GM21529 (cell line): ENCODE data around the gene SPC24.

ENCODE experiments used
- ATAC-seq: cut with Tn5 transposase; IDR thresholded peaks from one replicate; pipeline ENCODE4 v1.9.1; 2021; ENCODE audit not compliant: unreplicated experiment

SPC24 gene, protein sequence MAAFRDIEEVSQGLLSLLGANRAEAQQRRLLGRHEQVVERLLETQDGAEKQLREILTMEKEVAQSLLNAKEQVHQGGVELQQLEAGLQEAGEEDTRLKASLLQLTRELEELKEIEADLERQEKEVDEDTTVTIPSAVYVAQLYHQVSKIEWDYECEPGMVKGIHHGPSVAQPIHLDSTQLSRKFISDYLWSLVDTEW

DNA sequence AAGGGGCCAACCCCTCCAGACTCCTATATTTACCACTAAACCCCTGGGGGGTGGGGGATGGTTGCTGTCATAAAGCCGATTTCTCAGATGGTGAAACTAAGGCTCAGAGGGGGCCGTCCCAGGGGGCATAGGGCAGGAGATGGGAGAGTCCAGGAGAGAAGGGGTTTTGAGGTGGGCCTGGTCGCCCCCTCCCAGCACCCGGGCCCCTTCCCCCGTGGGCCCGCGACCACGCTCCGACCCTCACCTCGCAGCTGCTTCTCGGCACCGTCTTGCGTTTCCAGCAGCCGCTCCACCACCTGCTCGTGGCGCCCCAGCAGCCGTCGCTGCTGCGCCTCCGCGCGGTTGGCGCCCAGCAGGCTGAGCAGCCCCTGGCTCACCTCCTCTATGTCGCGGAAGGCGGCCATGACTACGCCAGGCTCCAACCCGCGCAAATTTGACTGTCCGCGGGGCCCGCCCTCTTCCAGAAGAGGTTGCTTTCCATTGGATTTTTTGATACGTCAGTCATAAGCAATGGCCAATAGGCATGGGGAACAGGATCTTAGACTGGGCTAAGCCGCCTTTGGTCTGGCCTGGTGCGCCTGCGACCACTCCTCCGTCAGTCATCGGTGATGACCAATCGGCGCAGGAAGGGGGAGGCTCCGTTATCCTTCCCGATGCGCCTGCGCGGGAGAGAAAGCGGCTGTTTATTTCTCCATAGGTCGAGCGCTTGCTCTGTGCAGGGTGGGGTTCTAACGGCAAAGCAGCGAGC lies at the start of gene SPC24:
Gene SPC24, minus strand, starts transcription at position 410 of the 748 bp plus-strand sequence. Its CDS starts 6 bp downstream, at position 404.
- ATAC-seq, result peak; percentile 96

DNA sequence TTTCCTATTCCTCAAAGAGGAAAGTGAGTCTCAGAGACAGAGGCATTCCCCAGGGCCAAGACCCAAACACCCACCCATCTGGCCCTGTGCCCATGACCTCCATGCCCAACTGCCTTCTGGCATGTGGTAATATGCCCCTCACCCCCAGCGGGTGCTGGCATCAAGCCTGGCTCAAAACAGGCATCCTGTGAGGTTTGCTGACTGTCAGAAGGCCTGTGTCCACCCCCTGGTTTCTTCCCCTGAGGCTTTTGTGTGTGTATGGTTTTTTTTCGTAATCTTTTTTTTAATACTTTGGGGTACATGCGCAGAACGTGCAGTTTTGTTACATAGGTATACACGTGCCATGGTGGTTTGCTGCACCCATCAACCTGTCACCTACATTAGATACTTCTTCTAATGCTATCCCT lies 49.4 kb upstream of the SPC24 start:
- no peak for ATAC-seq

DNA sequence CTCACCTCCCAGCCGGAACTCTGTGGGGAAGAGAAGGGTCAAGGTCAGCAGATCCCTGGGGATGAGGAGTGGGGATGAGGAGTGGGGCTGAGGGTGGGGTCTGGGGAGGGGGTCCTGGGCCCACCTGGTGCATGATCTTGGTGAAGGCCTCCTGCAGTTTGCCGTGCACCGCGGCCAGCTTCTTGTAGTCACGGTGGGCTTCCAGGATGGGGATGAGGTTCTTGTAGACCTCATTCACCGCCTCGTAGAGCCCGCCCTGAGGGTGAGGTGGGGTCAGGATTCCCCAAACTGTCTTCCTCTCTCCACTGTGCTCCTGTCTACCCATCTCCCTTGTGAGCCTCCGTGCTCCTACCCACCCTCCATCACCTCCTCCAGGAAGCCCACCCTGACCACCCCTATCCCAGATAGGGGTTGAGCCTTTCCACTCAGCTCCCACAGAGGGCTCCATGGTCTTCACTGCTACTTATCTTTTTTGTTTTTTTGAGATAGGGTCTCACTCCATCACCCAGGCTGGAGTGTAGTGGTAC lies 48.6 kb upstream of the SPC24 start:
- ATAC-seq, result no peak

DNA sequence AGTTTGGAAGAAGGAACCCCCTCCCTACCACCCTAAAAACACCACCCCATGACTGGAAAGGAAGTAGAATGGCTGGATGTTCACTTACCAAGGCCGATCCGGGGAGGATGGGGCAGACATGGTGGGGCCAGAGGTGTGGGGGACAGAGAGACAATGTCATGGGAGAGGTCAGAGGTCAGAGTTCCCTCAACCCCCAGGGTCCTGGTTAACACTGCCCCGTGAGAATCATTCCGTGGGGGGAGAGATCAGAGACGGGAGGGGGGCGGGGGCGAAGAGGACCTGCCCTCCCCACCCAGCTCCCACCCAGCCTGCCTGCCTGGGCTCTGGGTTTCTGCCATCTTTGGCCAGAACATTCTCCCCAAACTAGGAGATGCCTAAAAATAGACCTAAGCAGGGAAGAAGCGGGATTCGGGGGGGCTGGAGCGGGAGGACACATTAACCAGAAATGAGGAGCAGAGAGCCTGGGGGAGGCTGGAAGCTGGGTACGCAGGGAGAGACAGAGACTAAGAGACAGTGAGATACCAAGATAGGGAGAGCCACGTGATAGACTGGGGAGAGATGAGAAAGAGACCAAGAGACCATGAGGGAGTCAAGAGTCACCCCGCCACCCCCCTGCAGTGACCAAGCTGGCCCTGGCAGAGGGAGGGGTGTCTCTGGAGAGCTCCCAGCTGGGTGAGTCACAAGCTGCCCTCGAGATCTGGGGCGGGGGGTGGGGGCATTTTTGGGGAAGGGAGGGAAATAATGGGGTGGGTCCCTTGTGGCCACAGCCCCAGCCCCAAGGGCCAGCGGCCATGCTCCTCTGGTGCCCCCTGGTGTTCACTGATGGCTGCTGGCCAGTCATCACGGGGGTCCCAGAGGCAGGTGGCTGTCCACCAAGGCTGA lies 47.9 kb upstream of the SPC24 start:
- ATAC-seq, result no peak

DNA sequence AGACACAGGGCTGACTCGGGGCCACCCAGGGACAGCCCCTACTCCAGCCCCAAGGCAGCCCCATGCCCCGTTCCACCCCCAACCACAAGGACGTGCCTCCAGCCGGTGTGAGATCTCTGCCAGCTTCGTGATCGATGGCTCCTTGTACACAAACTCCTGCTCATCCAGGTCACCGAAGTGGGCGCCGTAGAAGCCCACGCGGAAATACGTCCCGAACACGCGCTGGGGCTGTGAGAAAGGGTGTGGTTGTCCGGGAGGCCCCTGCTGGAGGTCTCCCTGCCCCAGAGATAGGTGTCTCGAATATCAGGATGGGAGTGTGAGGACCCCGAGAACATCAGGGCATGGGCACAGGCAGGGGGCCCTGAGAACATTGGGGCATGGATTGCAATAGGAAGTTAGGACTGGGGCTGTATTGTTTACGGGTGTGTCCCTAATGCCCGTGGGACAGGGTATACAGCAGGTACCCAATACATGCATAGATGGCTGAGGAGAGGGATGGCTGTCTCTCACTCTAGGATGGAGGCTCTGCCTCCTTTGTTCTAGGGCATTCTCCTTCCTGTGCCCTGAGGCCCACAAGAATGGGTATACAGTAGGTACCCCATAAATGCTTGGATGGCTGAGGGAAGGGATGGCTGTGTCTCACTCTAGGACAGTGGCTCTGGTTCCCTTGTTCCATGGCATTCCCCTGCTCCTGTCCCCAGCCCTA lies 47.1 kb upstream of the SPC24 start:
- ATAC-seq, result no peak

DNA sequence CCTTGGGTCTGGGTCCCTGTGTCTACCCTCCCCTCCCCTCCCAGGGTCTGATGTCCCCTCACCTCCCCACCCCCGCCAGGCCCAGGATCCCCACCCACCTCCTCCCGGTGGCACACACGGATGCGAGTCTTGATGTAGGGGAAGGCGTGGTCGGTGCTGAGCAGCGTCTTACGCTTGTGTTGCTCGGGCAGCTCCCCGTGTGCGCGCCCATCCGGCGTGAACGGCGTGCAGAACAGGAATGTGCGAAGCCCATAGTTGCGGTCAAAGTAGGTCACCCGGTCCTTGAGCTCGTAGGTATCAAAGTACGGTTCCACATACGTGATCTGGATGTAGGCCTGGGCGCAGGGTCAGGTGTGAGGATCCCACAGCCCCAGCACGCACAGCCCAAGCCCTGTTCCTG lies 46.2 kb upstream of the SPC24 start:
- no peak for ATAC-seq

DNA sequence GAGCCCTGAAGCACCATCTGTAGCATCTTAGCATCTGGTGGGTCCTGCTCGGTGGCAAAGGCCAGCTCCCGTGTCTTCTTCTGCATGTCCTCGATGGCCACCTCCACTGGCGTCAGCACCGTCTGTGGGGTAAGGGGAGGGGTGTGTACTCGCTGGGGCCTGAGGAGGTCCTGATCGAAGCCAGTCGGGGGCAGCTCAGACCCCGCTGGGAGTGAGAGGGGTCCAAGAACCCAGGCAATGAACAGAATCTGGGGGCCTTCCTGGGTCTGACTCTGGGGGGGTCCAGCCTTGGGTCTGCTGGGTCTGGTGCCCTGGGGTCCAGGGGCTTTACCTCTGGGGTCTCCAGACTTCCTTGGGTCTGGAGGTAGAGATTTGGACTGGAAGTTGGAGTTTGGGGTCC lies 45.3 kb upstream of the SPC24 start:
- ATAC-seq, result no peak

DNA sequence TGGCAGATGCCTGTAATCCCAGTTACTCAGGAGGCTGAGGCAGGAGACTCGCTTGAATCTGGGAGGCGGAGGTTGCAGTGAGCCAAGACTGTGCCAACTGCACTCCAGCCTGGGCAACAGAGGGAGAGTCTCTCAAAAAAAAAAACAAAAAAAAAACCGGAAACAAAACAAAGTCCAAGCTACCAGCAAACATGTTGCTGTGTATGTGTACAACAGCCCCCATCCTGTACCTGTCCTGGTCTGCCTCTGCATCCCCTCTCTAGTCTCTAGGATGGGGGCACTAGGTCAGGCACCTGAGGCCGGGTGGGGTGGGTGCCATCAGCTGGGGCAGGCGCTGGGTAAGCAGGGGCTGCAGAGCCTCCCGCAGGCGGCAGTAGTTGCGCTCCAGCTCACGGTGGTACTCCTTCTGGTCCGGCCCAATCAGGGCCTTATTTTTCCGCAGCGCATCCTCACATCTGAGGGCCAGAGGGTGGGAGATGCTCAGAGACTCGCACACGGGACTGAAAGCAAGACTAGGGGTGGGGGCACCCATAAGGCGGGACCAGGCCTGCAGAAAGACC lies 44.5 kb upstream of the SPC24 start:
- no peak for ATAC-seq

DNA sequence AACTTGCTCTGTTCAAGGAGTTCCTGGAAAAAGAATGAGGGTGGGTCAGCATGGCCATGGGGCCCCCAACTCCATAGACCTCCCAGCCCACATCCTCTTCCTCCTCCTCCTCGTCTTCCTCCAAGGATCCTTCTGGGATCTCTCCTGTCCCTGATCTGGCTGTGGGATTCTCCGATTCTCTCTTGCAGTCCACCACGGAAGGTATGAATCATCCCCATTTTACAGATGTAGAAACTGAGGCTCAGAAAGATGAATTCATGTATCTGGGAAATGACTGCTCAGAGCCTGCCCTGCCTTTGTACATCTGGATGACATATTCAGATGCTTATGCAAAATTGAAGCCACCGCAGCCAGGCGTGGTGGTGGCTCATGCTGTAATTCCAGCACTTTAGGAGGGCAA lies 43.9 kb upstream of the SPC24 start:
- no peak for ATAC-seq

DNA sequence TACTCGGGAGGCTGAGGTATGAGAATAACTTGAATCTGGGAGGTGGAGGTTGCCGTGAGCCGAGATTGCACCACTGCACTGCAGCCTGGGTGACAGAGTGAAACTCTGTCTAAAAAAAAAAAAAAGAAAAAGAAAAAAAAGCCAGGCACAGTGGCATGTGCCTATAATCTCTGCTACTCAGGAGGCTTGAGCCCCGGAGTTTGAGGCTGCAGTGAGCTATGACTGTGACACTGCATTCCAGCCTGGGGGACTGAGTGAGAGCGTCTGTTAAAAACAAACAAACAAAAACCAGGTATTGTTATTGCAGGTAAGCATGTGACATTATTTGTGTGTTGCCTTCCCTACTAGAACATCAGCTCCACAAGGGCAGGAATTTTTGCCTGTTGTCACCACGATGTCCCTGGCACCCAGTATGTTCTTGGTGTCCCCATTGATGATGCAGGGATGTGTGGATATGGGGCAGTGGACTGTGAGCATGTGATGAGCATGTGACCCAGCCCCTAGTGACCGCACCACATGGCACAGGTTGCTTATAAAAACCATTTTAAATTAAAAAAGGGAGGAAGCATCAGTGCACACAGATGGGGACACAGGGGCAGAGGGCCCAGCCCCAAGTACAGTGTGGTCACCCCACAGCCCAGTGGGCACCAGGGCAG lies 43.3 kb upstream of the SPC24 start:
- ATAC-seq, result no peak

DNA sequence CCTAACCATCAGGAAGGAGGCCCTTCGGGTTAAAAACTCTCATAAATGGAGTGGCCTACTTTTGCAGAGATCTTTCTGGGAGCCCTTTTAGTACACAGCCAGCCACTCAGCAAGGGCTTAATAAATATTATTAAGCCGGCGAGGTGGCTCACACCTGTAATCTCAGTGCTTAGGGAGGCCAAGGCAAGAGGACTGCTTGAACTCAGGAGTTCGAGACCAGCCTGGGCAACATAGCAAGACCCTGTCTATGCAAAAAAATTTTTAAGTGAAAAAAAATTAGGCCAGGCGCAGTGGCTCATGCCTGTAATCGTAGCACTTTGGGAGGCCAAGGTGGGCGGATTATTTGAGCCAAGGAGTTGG lies 42.6 kb upstream of the SPC24 start:
- ATAC-seq, result no peak

DNA sequence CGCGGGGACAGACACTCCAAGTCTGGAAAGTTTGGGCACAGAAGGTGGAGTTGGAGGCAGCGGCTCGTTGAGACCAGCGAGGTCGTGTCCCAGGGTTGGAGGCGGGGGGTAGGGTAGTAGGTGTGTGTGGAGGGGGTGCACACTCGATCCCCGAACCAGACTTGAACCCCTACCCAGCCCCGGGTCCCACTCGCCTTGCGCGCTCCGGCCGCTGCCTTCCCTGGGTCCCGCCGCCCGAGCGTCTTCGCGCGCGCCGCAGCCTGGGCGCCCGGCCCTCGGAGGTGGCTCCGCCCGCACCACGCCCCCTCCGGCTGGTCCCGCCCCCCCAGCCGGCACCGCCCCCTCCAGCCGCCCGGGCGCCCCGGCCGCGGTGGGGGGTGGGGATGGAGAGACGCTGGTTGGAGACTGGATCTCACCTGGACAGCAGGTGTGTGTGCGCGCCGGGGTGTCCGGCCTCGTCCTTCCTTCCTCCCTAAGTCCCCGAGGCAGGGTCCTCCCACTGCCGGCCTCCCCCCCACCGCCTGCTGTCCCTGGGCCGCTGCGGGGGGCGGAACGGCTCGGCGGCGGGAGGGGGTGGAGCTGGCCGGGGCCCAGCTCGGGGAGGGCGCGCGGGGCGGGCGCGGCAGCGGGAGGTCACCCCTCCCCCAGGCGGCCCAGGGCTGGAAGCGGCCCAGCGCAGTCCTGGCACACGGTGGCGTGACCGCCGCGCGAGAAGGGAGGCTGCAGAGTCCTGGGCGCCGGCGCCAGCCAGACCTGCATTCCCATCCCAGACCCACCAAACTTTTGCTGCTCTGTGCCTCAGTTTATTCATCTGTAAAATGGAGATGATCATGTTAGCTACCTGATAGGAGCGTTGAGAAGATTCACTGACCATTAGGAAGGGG lies 42.0 kb upstream of the SPC24 start, which contains the start of gene KANK2:
Gene KANK2, minus strand, starts transcription at position 255 of the 884 bp plus-strand sequence. CDS start 3,034 bp downstream, outside the sequence.
- ATAC-seq, result peak; percentile 75

DNA sequence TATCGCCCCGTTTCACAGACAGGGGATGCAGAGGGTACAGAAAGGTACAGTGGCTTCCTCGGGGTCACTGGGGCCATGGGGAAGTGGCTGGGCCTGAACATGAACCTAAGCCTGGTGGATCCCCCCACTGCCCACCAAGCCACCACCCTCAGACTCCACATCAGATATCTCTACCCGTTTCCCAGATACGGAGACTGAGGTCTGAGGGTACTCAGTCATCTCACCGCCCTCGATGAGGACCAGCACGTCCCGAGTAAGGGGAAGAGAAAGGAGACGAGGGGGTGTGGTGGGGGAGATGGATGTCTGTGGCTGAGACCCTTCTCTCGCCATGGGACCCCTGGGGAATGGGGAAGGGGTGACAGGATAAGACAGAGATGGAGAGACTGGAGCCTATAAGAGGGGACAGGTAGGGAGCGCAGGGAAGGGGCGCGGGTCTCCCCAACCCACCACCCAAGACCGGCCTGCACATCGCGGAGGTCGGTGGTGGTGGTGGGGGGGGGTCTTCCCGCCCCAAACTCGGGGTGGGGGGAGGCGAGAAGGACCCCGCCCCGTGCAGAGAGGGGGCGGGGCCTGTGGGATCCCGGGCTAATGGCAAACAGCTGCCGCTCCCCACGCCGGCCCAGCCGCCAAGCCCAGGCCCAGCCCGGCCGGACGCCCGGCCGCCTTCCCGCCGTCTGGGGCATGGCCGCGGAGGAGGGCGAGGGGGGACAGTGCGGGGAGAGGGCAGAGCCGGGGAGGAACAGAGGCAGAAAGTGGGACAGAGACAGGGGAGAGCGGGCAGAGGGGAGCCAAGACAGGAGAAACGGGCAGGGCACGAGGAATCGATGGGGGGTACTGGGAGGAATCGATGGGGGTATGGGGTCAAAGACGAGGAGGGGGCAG lies 41.1 kb upstream of the SPC24 start:
- ATAC-seq, result no peak

DNA sequence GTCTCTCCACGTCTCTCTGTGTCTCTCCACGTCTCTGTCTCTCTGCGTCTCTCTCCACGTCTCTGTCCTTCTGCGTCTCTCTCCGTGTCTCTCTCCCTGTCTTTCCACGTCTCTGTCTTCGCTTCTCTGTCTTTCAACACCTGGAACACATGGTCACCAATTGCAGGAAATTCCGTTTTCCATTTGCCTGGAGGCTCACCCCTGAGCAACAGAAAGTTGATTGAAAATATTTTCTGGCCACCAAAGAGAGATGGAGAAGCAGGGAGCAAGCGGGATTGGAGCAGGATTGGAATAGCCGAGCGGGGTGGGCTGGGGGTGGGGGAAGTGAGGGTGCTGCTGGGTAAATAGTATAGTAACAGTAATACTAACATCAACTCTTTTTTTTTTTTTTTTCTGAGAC lies 40.1 kb upstream of the SPC24 start:
- no peak for ATAC-seq

DNA sequence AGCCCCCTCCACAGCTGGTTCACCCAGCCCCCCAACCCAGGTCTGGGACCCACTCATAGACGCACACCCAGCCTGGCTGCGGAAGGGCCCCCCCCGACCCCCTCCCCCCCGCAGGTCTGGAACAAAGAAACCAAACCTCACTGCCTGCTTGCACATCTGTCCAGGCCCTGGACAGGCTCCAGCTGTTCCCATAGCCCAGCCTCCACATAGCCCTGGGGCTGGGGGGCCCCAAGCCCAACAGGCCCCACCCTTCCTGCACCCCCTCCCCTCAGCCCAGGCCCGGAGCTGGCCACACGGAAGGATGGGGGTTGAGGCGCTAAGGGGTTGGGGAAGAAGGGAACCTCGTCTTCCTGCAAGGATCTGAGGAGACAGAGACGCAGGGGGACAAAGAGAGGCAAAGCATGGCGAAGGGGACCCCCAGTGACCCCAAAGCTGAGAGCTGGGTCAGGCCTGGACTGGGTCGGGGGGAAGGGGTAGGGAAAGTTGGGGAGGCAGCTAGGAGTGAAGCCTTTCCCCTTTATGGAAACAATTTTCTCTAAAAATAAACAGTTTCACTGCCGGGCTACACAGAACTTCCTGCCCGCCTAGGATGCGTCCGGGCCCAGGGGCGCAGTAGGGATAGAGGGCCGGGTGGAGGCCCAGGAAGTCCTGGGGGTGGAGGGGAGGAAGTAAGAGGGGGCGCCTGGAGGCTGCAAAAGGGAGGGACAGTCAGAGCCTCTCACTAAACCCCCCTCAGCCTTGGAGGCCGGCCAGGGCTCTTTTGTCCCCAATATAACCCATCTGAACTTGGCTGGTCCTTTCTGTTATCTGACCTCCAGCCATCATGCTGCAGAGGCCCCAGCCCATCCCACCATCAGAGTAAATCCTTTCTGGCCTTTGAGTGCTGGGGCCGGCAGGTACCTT lies 39.3 kb upstream of the SPC24 start:
- no peak for ATAC-seq

DNA sequence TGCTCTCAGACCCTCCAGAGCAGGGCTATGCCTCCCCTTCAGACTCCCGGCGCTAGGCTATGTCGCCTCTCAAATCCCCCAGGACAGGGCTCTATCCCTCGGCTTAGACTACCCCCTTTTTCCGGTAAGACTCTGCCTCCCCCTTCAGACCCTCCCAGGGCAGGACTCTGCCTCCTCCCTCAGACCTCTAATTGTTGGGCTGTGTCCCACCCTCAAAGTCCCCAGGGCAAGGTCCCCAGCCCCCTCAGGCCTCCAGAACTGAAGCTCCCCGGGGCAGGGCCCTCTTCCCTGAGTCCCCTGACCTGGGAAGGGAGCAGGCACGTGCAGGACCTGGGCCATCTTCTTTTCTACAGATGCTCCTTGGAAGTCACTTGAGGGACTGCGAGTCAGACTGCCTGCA lies 38.6 kb upstream of the SPC24 start:
- ATAC-seq, result no peak
